WTC11 (cell line): Measurements from ENCODE around the gene TRNT1.

ENCODE experiments used
- ATF1 ChIP-seq: sonication (generic); formaldehyde crosslinking; IDR thresholded peaks from 2 replicates; pipeline ENCODE4 v1.8.1; 2023; ENCODE audit warnings: mild to moderate bottlenecking, moderate library complexity, missing genetic modification reagents
- CREM ChIP-seq: sonication (generic); formaldehyde crosslinking; IDR thresholded peaks from 2 replicates; pipeline ENCODE4 v1.8.1; 2022; ENCODE audit warnings: mild to moderate bottlenecking, missing genetic modification reagents, moderate library complexity
- EMX1 ChIP-seq: fragments of 250-450 bp; sonication (Bioruptor Pico); IDR thresholded peaks from 2 replicates; pipeline ENCODE4 v1.8.0; 2021; ENCODE audit warnings: mild to moderate bottlenecking
- TCF7 ChIP-seq: sonication (generic); formaldehyde crosslinking; IDR thresholded peaks from 2 replicates; pipeline ENCODE4 v1.8.0; 2022; ENCODE audit warnings: mild to moderate bottlenecking, low read depth, missing genetic modification reagents, moderate library complexity
- ZNF138 ChIP-seq: sonication (generic); formaldehyde crosslinking; conservative IDR thresholded peaks from 2 replicates; pipeline ENCODE4 v1.8.1; 2022; ENCODE audit warnings: mild to moderate bottlenecking, moderate library complexity, missing genetic modification reagents
- ZNF263 ChIP-seq: sonication (generic); formaldehyde crosslinking; IDR thresholded peaks from 2 replicates; pipeline ENCODE4 v1.8.1; 2022; ENCODE audit warnings: low read depth, mild to moderate bottlenecking, moderate library complexity, missing genetic modification reagents
- TF ChIP-seq, protein P1 (sequence below): fragments of 200-600 bp; IDR thresholded peaks from 2 replicates; pipeline ENCODE4 v1.8.0; 2022; ENCODE audit warnings: antibody characterized with exemption
- TF ChIP-seq, protein P2 (sequence below): sonication (generic); formaldehyde crosslinking; IDR thresholded peaks from 2 replicates; pipeline ENCODE4 v1.8.1; 2023; ENCODE audit warnings: mild to moderate bottlenecking, missing genetic modification reagents, moderate library complexity
- TF ChIP-seq, protein P3 (sequence below): sonication (generic); formaldehyde crosslinking; IDR thresholded peaks from 2 replicates; pipeline ENCODE4 v1.8.1; 2022; ENCODE audit warnings: mild to moderate bottlenecking, missing genetic modification reagents, moderate library complexity, borderline replicate concordance
- TF ChIP-seq, protein P4 (sequence below): sonication (generic); formaldehyde crosslinking; IDR thresholded peaks from 2 replicates; pipeline ENCODE4 v1.8.1; 2022; ENCODE audit warnings: low read depth, mild to moderate bottlenecking, moderate library complexity, missing genetic modification reagents, borderline replicate concordance
- TF ChIP-seq, protein P5 (sequence below): sonication (generic); formaldehyde crosslinking; conservative IDR thresholded peaks from 2 replicates; pipeline ENCODE4 v1.8.1; 2022; ENCODE audit warnings: mild to moderate bottlenecking, missing genetic modification reagents
- TF ChIP-seq, protein P6 (sequence below): sonication (generic); formaldehyde crosslinking; IDR thresholded peaks from 2 replicates; pipeline ENCODE4 v1.8.0; 2022; ENCODE audit warnings: mild to moderate bottlenecking, missing genetic modification reagents
- TF ChIP-seq, protein P7 (sequence below): sonication (generic); formaldehyde crosslinking; IDR thresholded peaks from 2 replicates; pipeline ENCODE4 v1.8.1; 2022; ENCODE audit warnings: low read depth, missing genetic modification reagents, borderline replicate concordance

DNA sequence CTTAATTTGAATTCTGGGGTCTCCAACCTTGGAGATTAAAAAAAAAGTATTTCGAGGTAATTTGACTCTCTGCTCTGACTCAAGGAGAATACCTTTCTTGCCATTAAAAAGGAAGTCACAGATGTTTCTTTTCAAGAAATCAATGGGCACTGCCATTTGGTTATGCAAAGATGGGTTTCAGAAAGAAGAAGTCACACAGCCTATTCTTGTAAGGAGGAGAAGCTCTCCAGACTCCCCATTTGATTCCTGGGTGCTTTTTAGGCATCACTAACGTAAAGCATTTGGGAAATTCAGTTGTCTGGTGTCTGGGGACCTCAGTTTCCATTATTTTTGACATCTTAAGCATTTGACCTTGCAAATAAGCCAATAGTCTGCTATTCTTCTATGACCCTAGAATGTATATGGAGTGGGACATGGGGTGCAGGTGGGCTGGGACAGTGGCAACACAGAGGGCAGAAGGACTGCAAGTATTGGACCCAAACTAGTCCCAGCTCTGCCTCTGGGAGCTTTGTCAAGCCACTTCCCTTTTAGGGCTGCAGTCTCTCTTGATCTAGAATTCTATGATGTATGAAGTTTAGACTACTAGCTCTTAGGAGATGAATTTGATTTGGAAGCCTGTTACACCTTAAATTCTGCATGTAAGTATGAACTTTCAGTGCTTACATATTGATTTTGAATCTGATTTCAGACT lies 44.4 kb upstream of the TRNT1 start:
- TF ChIP-seq, protein P1, sequence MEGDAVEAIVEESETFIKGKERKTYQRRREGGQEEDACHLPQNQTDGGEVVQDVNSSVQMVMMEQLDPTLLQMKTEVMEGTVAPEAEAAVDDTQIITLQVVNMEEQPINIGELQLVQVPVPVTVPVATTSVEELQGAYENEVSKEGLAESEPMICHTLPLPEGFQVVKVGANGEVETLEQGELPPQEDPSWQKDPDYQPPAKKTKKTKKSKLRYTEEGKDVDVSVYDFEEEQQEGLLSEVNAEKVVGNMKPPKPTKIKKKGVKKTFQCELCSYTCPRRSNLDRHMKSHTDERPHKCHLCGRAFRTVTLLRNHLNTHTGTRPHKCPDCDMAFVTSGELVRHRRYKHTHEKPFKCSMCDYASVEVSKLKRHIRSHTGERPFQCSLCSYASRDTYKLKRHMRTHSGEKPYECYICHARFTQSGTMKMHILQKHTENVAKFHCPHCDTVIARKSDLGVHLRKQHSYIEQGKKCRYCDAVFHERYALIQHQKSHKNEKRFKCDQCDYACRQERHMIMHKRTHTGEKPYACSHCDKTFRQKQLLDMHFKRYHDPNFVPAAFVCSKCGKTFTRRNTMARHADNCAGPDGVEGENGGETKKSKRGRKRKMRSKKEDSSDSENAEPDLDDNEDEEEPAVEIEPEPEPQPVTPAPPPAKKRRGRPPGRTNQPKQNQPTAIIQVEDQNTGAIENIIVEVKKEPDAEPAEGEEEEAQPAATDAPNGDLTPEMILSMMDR = no peak
- TF ChIP-seq ATF1 = no peak
- TF ChIP-seq, protein P2, sequence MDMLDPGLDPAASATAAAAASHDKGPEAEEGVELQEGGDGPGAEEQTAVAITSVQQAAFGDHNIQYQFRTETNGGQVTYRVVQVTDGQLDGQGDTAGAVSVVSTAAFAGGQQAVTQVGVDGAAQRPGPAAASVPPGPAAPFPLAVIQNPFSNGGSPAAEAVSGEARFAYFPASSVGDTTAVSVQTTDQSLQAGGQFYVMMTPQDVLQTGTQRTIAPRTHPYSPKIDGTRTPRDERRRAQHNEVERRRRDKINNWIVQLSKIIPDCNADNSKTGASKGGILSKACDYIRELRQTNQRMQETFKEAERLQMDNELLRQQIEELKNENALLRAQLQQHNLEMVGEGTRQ (CRISPR knock-in tag) = no peak
- TF ChIP-seq ZNF263 = no peak
- TF ChIP-seq, protein P3, sequence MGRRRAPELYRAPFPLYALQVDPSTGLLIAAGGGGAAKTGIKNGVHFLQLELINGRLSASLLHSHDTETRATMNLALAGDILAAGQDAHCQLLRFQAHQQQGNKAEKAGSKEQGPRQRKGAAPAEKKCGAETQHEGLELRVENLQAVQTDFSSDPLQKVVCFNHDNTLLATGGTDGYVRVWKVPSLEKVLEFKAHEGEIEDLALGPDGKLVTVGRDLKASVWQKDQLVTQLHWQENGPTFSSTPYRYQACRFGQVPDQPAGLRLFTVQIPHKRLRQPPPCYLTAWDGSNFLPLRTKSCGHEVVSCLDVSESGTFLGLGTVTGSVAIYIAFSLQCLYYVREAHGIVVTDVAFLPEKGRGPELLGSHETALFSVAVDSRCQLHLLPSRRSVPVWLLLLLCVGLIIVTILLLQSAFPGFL (CRISPR knock-in tag) = no peak
- TF ChIP-seq, protein P4, sequence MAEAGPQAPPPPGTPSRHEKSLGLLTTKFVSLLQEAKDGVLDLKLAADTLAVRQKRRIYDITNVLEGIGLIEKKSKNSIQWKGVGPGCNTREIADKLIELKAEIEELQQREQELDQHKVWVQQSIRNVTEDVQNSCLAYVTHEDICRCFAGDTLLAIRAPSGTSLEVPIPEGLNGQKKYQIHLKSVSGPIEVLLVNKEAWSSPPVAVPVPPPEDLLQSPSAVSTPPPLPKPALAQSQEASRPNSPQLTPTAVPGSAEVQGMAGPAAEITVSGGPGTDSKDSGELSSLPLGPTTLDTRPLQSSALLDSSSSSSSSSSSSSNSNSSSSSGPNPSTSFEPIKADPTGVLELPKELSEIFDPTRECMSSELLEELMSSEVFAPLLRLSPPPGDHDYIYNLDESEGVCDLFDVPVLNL = no peak
- no peak for TF ChIP-seq TCF7
- TF ChIP-seq CREM = no peak
- TF ChIP-seq, protein P5, sequence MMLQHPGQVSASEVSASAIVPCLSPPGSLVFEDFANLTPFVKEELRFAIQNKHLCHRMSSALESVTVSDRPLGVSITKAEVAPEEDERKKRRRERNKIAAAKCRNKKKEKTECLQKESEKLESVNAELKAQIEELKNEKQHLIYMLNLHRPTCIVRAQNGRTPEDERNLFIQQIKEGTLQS (CRISPR knock-in tag) = no peak
- TF ChIP-seq, protein P6, sequence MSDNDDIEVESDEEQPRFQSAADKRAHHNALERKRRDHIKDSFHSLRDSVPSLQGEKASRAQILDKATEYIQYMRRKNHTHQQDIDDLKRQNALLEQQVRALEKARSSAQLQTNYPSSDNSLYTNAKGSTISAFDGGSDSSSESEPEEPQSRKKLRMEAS = no peak
- no peak for TF ChIP-seq EMX1
- TF ChIP-seq, protein P7, sequence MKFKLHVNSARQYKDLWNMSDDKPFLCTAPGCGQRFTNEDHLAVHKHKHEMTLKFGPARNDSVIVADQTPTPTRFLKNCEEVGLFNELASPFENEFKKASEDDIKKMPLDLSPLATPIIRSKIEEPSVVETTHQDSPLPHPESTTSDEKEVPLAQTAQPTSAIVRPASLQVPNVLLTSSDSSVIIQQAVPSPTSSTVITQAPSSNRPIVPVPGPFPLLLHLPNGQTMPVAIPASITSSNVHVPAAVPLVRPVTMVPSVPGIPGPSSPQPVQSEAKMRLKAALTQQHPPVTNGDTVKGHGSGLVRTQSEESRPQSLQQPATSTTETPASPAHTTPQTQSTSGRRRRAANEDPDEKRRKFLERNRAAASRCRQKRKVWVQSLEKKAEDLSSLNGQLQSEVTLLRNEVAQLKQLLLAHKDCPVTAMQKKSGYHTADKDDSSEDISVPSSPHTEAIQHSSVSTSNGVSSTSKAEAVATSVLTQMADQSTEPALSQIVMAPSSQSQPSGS = no peak
- no peak for TF ChIP-seq ZNF138 (CRISPR knock-in tag)
